Activated naive CD4-positive, alpha-beta T cell treated with anti-CD3 and anti-CD28 coated beads, Interleukin-2, amount 50 U/mL, for 16 hours (primary cell): Measurements from ENCODE around the gene PDE5A.
"Not testable (repeated sequence)": the region's sequence is repeated elsewhere in the genome, so short reads cannot be mapped to it uniquely, and the experiment has no call there.

Source experiments
- DNase-seq: peaks from one replicate; pipeline ENCODE4 v3.0.0-alpha.2; 2020

The PDE5A gene

GRCh38 chr4:119643306-119644042 lies 14.9 kb upstream of the PDE5A start:
- DNase-seq: no peak

GRCh38 chr4:119641765-119642164 lies 13.2 kb upstream of the PDE5A start:
- DNase-seq: no peak

GRCh38 chr4:119638359-119638758 lies 9.8 kb upstream of the PDE5A start:
- no peak for DNase-seq

- DNase-seq: not testable (repeated sequence)
These were observed 8.2 kb upstream of the PDE5A start for GRCh38 chr4:119636851-119637250.

GRCh38 chr4:119632216-119632615 lies 3.6 kb upstream of the PDE5A start:
- no peak for DNase-seq

GRCh38 chr4:119629142-119629471 lies 503 bp upstream of the PDE5A start:
- DNase-seq: no peak

- peak; percentile 67 for DNase-seq
These were observed 1.0 kb downstream of the PDE5A start for GRCh38 chr4:119627267-119628255.

GRCh38 chr4:119626943-119627266 lies 1.7 kb downstream of the PDE5A start:
- no peak for DNase-seq

- DNase-seq: no peak
These were observed 2.2 kb downstream of the PDE5A start for GRCh38 chr4:119626420-119626819.

GRCh38 chr4:119625761-119626160 lies 2.8 kb downstream of the PDE5A start:
- DNase-seq: no peak

GRCh38 chr4:119624356-119624755 lies 4.2 kb downstream of the PDE5A start:
- no peak for DNase-seq

GRCh38 chr4:119623025-119623424 lies 5.6 kb downstream of the PDE5A start:
- no peak for DNase-seq

GRCh38 chr4:119615068-119615719 lies 13.4 kb downstream of the PDE5A start:
- no peak for DNase-seq

- DNase-seq: no peak
These were observed 24.3 kb downstream of the PDE5A start for GRCh38 chr4:119604266-119604665.

- DNase-seq: no peak
These were observed 26.2 kb downstream of the PDE5A start for GRCh38 chr4:119602366-119602765.

GRCh38 chr4:119598521-119598920 lies 30.1 kb downstream of the PDE5A start:
- no peak for DNase-seq

- DNase-seq: no peak
These were observed 31.2 kb downstream of the PDE5A start for GRCh38 chr4:119597377-119597776.

GRCh38 chr4:119593698-119594097 lies 34.9 kb downstream of the PDE5A start:
- DNase-seq: no peak

GRCh38 chr4:119592830-119593229 lies 35.8 kb downstream of the PDE5A start:
- no peak for DNase-seq

GRCh38 chr4:119589165-119589564 lies 39.4 kb downstream of the PDE5A start:
- DNase-seq: no peak

- no peak for DNase-seq
These were observed 40.8 kb downstream of the PDE5A start for GRCh38 chr4:119587796-119588195.

- no peak for DNase-seq
These were observed 42.8 kb downstream of the PDE5A start for GRCh38 chr4:119585771-119586170.

GRCh38 chr4:119581190-119581873 lies 47.3 kb downstream of the PDE5A start:
- DNase-seq: no peak
